Erythroblast (primary cell): Measurements from ENCODE around the gene MYH8.

ENCODE experiments used
- GATA1 ChIP-seq: IDR thresholded peaks from 2 replicates; pipeline ENCODE4 v1.6.1; 2011; ENCODE audit warnings: low read depth, mild to moderate bottlenecking, control low read depth, low read length, moderate library complexity
- POLR2A ChIP-seq: IDR thresholded peaks from 2 replicates; pipeline ENCODE4 v1.6.1; 2011; ENCODE audit warnings: mild to moderate bottlenecking, low read length

DNA sequence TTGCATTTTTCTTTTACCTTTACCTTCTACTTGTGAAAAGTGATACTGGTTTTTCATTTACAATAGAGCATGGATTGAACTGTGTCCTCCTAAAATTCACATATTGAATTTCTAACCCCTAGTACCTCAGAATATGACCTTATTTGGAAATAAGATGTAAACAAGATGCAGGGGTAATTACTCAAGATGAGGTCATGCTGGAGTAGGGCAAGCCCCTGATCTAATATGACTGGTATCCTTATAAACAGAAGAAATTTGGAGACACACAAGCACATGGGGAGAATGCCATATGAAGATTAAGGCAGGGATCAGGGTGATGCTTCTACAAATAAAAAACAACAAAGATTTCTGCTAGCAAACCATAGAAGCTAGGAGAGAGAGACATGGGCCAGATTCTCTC lies 61.2 kb downstream of the MYH8 start:
- TF ChIP-seq POLR2A (no peak), GATA1 (no peak)
